Glomerular endothelial cell (primary cell): ENCODE measurements around the gene ZSCAN4. TPM values are rescaled to one million over a fixed set of nuclear protein-coding genes. Genes with fewer than 3 reads are reported as not detected.

ENCODE experiments used
- DNase-seq: peaks from one replicate; pipeline ENCODE4 v3.0.0-alpha.2; 2011; ENCODE audit warnings: low read depth, low spot score; ENCODE audit errors: extremely low read depth
- total RNA-seq: library from RNA; depleted of rRNA; stranded (reverse); fragments of >200 nt; gene quantifications from 2 replicates; pipeline ENCODE4 v1.2.3, GENCODE V29; 2015

The ZSCAN4 gene
- total RNA-seq, 1 donor from 2014 or later = not detected

DNA sequence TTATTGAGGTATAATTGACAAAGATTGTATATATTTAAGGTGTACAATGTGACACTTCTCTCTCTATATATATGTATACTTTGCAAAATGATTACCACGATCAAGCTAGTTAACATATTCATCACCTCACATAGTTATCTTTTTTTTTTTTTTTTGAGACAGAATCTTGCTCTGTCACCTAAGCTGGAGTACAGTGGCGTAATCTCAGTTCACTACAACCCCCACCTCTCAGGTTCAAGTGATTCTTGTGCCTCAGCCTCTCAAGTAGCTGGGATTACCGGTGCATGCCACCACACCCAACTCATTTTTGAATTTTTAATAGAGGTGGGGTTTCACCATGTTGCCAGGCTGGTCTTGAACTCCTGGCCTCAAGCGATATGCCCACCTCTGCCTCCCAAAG is 3.7 kb downstream of the ZSCAN4 start:
- DNase-seq = no peak

DNA sequence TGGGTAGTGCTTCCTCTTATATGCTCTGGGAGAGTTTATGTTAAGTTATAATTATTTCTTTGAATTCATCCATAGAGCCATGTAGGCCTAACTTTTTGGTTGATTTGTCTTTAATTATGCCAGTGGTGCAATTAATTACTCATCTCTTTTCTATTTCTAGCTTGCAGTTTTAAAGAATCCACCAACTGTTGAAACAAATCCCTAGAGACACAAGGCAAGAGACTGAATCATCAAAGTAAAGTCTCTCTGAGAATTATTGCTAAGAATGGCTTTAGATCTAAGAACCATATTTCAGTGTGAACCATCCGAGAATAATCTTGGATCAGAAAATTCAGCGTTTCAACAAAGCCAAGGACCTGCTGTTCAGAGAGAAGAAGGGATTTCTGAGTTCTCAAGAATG is 7.1 kb downstream of the ZSCAN4 start:
- no peak for DNase-seq

DNA sequence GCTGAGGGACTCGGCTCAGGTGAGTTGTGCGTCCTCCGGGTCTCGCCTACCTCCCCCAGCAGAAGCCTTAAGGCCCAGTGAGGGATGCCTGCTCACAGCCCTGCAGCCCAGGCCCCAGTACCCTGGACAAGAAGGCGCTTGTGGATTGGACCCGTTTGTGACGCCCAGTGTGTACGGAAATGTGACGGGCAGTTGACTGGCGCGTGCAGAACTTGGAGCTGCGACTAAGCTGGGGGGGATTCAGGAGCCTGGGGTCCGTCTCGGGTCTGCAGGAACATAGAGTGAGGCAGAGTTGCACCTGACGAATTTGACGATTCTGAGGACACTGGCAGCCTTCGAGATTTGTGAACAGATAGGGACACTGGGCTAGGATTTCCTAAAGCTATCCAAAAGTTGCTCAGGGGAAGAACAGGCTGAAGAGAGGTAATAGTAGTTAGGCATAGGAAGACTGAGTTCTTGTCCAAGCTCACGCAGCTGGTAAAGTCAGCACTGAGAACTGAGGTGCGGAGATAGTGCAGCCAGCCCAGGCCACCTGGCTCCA is 13.6 kb downstream of the ZSCAN4 start:
- DNase-seq = no peak

DNA sequence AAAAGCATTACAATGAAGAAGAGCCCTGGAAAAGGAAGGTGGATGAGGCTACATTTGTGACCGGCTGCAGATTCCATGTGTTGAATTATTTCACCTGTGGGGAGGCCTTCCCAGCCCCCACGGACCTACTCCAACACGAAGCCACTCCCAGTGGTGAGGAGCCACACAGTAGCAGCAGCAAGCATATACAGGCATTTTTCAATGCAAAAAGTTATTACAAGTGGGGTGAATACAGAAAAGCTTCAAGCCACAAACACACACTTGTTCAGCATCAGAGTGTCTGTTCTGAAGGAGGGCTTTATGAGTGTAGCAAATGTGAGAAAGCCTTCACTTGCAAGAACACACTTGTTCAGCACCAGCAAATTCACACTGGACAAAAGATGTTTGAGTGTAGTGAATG is 18.0 kb downstream of the ZSCAN4 start:
- no peak for DNase-seq

DNA sequence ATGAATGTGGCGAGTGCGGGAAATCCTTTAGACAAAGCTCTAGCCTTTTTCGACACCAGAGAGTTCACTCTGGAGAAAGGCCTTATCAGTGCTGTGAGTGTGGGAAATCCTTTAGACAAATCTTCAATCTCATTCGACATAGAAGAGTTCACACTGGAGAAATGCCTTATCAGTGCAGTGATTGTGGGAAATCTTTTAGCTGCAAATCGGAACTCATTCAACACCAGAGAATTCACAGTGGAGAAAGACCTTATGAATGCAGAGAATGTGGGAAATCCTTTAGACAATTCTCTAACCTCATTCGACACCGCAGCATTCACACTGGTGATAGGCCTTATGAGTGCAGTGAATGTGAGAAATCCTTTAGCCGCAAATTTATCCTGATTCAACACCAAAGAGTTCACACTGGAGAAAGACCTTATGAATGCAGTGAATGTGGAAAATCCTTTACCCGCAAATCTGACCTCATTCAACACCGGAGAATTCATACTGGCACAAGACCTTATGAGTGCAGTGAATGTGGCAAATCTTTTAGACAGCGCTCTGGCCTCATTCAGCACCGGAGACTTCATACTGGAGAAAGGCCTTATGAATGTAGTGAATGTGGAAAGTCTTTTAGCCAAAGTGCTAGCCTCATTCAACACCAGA is 18.8 kb downstream of the ZSCAN4 start:
- DNase-seq = no peak

DNA sequence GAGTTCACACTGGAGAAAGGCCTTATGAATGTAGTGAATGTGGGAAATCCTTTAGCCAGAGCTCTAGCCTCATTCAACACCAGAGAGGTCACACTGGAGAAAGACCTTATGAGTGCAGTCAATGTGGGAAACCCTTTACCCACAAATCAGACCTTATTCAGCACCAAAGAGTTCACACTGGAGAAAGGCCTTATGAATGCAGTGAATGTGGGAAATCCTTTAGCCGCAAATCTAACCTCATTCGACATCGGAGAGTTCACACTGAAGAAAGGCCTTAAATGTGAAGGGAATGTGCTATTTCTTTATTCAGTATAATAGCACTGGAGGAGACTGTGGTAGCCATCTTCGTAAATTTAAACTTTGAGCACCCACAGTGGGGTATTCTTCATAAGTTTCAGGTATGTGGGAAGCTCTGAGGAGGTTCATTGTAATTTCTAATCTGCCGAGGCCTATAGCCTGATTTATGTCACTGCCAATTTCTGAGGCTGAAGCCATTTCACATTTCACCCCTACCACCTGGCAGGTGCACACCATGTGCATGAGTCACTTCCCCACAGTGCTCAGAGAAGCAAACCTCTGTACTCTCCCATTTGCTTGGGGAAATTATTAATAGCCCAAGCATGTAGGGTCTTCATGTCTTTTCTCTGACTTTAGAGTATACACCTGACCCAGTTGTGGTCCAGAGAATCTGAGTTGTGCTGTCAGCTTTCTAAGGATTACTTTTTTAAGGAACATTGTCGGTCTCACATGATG is 19.5 kb downstream of the ZSCAN4 start:
- DNase-seq = no peak

DNA sequence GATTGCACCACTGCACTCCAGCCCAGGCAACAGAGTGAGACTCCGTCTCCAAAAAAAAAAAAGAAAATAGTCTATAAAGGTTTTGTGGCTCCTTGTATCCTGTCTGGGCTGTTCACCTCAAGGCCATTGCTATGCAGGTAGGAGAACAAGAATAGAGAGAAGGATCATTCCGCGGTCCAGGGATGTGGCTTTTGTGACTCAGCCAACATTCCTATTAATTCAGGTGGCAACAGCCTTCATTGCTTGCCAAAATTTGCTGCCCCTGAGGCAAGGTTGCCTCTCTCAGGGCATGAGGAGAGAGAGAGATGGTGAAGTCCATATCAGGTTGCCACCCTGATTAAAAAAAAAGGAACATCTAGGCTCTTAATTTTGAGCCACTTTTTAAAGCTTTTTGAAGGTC is 21.0 kb downstream of the ZSCAN4 start:
- no peak for DNase-seq

DNA sequence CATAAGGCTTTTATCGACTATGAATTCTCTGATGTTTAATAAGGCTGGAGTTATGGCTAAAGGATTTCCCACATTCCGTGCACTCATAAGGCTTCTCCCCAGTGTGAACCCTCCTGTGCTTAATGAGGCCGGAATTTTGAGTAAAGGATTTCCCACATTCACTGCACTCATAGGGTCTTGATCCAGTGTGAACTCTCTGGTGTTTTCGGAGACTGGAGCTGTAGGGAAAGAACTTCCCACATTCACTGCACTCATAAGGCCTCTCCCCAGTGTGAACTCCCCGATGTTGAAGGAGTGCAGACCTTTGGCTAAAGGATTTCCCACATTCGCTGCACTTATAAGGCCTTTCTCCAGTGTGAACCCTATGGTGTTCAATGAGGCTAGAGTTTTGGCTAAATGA is 32.9 kb downstream of the ZSCAN4 start:
- DNase-seq = no peak

DNA sequence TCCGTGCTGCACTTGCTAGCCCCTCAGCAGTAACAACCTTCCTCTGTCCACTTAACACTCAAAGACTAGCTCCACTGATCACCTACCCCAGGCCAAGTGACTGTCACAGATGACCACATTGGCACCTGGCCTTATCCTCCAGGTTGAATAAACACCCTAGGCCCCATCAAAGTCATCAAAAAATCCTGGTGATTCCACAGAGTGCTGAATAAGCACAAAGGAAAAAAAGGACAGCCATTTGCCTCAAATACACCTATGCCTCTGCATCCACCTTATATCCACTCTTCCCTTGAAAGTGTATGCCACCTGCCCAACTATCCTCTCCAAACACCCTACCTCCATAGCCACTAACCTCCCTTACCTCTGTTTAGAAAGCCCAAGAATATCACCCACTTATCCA is 37.6 kb downstream of the ZSCAN4 start:
- no peak for DNase-seq

DNA sequence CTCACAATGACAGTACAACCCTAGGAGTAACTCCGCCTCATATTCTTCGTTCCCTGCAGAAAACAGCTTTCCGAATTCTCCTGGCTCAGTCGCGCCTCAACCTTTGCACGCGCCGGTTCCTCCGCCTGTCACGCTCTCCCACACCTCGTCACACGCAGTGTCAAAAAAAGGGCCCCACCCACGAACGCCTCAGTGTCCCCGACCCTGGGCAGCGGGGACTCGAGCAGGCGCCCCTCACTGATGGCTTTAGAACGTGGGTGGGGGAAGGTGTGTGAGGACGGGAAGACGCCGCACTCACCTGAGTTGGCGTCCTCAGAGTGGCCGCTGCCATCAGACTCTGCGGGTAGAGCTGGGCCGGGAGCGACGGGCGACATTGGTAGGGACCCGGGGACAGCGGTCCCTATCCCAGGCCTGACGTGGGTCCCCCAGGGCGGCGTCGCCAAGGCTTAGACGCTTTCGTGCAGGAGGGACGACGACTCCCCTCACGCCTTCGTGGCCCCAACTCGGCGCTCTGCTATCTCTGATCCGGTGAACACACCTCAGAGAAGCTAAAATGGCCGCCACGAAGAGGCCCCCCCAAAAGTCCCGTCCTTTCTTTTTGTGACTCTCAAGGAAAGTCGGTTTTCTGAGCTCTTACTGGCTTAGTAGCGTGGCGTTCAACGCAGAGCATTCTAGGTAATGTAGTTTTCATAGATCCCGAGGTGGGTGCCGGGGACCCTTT is 40.1 kb downstream of the ZSCAN4 start, which contains the start of gene ZNF154:
TSS of gene ZNF154 (minus strand) at position 564 of the 721 bp plus-strand sequence. CDS start at position 331, 233 bp downstream.
- peak; percentile 33 for DNase-seq

DNA sequence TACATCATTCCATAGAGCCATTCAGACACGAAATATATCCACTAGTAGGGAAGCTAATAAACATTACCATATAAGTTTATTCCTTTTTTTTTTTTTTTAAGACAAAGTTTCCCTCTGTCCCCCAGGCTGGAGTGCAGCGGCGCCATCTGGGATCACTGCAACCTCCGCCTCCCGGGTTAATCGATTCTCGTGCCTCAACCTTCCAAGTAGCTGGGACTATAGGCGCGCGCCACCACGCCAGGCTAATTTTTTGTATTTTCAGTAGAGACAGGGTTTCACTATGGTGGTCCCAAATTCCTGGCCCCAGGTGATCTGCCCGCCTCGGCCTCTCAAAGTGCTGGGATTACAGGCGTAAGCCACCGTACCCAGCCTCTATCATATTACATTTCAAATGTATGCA is 40.9 kb downstream of the ZSCAN4 start:
- no peak for DNase-seq

DNA sequence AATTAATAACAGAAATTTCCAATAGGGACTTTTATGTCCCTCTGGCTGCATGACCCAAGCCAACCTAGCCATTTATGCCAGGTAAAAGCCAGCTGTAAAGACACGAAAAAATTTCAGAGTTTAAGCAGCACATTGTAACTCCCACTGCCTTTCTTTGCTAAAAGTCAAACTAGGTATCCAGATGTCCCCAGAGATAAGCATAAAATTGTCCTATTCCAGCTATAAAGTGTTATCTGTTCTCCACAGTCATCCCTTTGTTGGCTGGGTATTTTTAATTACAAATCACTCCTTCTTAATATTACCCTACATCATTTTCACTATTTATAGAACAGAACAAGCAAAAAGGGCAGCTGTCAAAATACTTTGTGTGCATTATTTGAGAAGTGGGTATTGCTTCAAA is 43.5 kb downstream of the ZSCAN4 start:
- DNase-seq = no peak

DNA sequence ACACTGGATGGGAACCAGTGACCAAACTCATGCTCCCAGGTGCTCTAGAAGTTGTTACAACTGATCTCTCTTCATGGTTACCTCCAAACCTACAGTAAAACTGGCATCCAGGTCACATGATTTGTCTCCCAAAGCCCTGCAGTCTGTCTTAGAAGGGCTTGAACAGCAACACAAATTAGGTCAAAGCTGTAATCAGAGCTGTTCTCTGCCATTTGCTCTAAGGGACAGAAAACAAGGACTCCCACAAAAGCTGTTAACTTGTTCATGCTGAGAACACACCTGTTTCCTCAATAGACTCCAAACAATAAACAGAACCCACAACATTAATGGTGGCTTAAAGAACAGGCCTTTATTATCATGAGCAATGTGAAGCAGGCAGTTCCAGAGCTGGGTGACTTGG is 50.7 kb downstream of the ZSCAN4 start:
- DNase-seq = no peak

DNA sequence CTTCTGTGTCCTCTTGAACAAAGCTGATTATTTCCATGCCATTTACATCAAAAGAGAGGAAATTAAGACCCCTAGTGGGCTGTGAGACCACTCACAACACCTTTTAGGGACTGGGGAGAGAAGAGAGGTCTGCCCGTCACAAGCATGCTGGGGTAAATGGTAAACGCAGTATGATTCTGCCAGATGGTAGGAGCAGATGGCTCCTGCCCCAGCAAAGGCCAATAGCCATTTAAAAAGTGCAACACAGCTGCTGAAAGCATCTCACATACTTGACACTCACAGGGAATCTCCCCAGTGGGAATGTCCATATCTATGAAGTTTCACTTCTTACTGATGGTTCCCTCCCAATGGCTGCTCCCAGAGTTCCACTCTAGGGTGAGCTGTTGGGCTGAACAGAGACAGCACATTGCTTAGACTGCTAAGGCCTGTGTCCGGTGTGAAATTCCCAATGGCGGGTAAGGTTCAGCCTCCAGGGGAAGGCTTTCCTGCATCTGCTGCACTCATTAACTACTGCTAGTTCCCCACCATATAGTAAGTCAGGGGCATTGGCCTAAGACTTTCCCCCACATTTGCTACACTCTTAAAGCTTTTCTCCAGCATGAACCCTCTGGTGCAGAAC is 51.3 kb downstream of the ZSCAN4 start:
- DNase-seq = no peak

DNA sequence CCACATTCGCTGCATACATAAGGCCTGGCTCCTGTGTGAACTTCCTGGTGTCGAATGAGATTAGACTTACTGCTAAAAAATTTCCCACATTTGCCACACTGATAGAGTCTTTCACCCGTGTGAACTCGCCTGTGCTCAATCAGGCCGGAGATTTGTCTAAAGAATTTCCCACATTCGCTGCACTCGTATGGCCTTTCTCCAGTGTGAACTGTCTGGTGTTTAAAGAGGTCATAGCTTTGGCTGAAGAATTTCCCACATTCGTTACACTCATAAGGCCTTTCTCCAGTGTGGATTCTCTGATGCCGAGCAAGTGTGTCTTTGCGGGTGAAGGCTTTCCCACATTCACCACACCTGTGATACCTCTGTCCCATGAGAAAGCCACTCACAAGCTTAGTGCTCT is 52.1 kb downstream of the ZSCAN4 start:
- no peak for DNase-seq

Other genes starting within 250 kb of the ZSCAN4 start
- 7.5 and 8.0 TPM in 2 replicates for gene ZNF749, start 233.6 kb upstream of the ZSCAN4 start, total RNA-seq
- gene VN1R1, start 211.8 kb upstream of the ZSCAN4 start, total RNA-seq = 0.39 and 0.76 TPM in 2 replicates
- 11.3 and 13.4 TPM in 2 replicates for gene ZNF772, start 191.4 kb upstream of the ZSCAN4 start, total RNA-seq
- 4.1 and 7.9 TPM in 2 replicates for gene ZNF419, start 181.2 kb upstream of the ZSCAN4 start, total RNA-seq
- 6.0 and 9.1 TPM in 2 replicates for gene ZNF773, start 169.0 kb upstream of the ZSCAN4 start, total RNA-seq
- 3.2 and 4.5 TPM in 2 replicates for gene ZNF549, start 141.6 kb upstream of the ZSCAN4 start, total RNA-seq
- 5.1 and 8.6 TPM in 2 replicates for gene ZNF550, start 109.1 kb upstream of the ZSCAN4 start, total RNA-seq
- gene ZNF416, start 90.0 kb upstream of the ZSCAN4 start, total RNA-seq = 4.4 and 5.0 TPM in 2 replicates
- 3.9 and 6.7 TPM in 2 replicates for gene ZIK1, start 84.8 kb upstream of the ZSCAN4 start, total RNA-seq
- 1.9 and 6.4 TPM in 2 replicates for gene ZNF530, start 69.0 kb upstream of the ZSCAN4 start, total RNA-seq
- 12.6 and 18.8 TPM in 2 replicates for gene ZNF134, start 54.7 kb upstream of the ZSCAN4 start, total RNA-seq
- gene ZNF211, start 35.8 kb upstream of the ZSCAN4 start, total RNA-seq = 8.1 and 12.7 TPM in 2 replicates
- 3.8 and 8.8 TPM in 2 replicates for gene ZNF551, start 13.0 kb downstream of the ZSCAN4 start, total RNA-seq
- 1.1 and 4.2 TPM in 2 replicates for gene ZNF154, start 40.3 kb downstream of the ZSCAN4 start, total RNA-seq
- 4.4 and 5.4 TPM in 2 replicates for gene ZNF671, start 58.7 kb downstream of the ZSCAN4 start, total RNA-seq
- 8.3 and 13.6 TPM in 2 replicates for gene ZNF776, start 77.9 kb downstream of the ZSCAN4 start, total RNA-seq
- gene ZNF586, start 100.7 kb downstream of the ZSCAN4 start, total RNA-seq = 13.3 and 14.2 TPM in 2 replicates
- gene ZNF552, start 146.0 kb downstream of the ZSCAN4 start, total RNA-seq = 2.7 and 4.3 TPM in 2 replicates
- 7.1 and 17.7 TPM in 2 replicates for gene ZNF587B, start 161.4 kb downstream of the ZSCAN4 start, total RNA-seq
- gene ZNF587, start 180.9 kb downstream of the ZSCAN4 start, total RNA-seq = 20.6 and 30.7 TPM in 2 replicates
- 3.9 and 11.7 TPM in 2 replicates for gene ZNF814, start 220.1 kb downstream of the ZSCAN4 start, total RNA-seq
- gene ZNF417, start 247.7 kb downstream of the ZSCAN4 start, total RNA-seq = 7.2 and 8.6 TPM in 2 replicates